Measurements from ENCODE around the gene RHOBTB3.

Gene RHOBTB3

DNA sequence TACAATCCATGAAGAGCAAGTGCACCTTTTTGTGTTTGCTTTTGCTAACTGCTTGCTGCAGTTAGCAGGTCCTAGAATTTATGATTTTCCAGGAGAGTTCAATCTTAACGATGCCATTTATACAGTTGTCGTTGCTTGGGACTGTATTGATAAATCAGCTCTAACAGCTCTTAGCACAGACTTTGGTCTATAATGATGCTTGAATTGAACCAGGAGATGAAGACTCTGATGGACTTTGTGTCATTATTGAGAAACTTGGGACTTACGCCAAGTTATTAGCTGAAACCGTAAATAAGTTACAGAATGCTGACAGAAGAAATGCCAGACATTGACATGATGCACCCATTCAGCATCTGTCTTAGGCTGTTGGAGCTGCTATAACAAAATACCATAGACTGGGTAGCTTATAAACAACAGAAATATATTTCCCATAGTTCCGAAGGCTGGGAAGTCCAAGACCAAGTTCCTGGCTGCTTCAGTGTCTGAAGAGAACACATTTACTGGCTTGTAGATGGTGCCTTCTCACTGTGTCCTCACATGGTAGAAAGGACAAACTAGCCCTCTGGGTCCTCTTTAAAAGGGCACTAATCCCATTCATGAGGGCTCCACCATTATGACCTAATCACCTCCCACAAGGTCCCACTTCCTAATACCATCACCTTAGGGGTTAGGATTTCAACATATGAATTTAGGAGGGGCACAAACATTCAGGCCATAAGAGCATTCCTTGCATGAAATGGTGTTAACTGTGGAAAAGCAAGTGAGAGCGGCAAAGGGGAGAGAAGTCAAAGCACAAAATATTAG lies 73.8 kb downstream of the RHOBTB3 start:
- CTCF ChIA-PET, result interaction anchor here (1.1 kb wide), 1 partner anchor 42 kb away, joined by 3 read pairs; no protein-coding TSS in a partner anchor
- POLR2A ChIA-PET, result no interaction called here
- no peak for TF ChIP-seq CTCF (IDR thresholded peaks at IDR 0.05; ENCODE audit: insufficient read depth, low read length, missing control alignments)
- no peak for DNase-seq (ENCODE audit: low read depth, low spot score)
- H3K4me3 ChIP-seq (ENCODE audit: low read depth, low read length), result no peak overlapping the region

- H3K4me3 ChIP-seq (ENCODE audit: low read depth, low read length), result no peak overlapping the region
- ChIA-PET CTCF (interaction anchor here (0.9 to 5.0 kb wide), 5 partner anchors 15 to 163 kb away, joined by 3 to 25 read pairs (median 4); no protein-coding TSS in a partner anchor), POLR2A (no interaction called here)
- DNase-seq (ENCODE audit: low read depth, low spot score), result no peak
- TF ChIP-seq CTCF (IDR thresholded peaks at IDR 0.05; ENCODE audit: insufficient read depth, low read length, missing control alignments), result no peak
Observed at GRCh38 chr5:95806687-95807086, 75.6 kb downstream of the RHOBTB3 start.

DNA sequence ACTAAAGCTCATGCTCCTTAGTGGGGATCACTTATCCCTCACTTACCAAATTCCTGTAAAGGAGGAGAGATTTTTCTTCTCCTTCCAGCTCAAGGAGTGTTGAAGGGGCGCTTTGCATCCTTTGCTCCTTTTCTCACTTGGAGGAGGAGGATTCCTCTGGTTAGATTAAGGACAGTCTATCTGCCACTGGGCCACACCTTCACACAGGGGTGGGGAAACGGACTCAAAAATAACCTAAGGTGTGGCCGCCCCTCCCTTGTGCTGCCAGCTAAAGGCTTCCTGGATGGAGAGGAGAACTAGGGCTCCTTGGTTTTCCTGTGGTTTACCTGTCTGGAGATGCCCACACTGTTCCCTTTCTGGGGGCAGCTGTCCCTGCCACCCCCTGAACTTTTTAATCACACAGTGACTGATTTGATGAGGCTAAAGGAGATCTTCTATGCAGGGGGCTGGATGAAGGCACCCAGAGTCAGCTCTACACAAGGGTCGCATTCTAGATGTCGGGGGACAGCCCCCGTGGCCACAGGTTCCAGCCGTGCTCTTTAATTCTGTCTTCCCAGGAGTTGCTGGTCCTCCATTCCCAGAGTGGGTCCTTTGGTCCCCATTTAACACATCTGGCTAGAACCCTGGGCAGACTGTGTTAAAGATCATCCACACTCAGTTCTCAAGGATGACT lies 77.0 kb downstream of the RHOBTB3 start:
- ChIA-PET POLR2A (no interaction called here), CTCF (interaction anchor here (0.7 to 5.0 kb wide), 10 partner anchors 11 to 165 kb away, joined by 3 to 25 read pairs (median 4); partner anchors contain the start of gene GLRX)
- H3K4me3 ChIP-seq (ENCODE audit: low read depth, low read length), result no peak overlapping the region
- no peak for DNase-seq (ENCODE audit: low read depth, low spot score)
- no peak for TF ChIP-seq CTCF (IDR thresholded peaks at IDR 0.05; ENCODE audit: insufficient read depth, low read length, missing control alignments)

DNA sequence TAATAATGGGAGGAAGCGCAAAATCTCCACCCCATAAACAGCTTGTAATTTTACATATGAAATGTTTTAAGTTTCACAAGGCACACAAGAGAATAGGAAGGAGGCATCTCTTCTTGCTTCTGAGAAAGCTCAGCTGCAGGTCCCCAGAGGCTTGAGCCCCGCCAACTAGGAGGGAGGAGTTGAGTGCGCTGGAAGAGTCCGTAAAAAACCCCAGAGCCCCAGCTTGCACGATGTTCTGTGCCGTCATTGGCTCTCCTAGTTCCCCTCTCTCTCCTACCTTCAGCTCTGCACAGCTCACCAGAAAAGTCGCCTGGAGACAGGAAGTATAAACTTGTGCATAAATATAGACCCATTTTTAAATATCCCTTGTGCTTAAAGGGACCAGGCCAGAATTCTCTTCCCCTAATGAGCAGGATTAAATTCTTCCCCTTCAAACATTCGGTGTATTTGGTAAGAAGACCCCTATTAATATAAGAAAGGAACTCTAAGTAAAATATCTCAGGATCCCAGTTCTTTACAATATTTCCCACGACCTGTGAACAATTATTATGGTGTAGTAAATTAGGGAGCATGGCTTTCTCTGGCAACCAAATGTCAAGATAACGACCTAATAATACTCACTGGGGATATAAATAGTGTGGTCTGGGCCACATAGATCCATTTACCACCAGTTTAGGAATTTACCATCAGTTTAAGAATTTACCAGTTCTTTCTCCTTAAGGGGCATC lies 77.7 kb downstream of the RHOBTB3 start:
- peak; percentile 46 for DNase-seq (ENCODE audit: low read depth, low spot score)
- no peak for TF ChIP-seq CTCF (IDR thresholded peaks at IDR 0.05; ENCODE audit: insufficient read depth, low read length, missing control alignments)
- no peak overlapping the region for H3K4me3 ChIP-seq (ENCODE audit: low read depth, low read length)
- ChIA-PET CTCF (interaction anchor here (1.0 to 5.0 kb wide), 6 partner anchors 15 to 166 kb away, joined by 3 to 25 read pairs (median 4); partner anchors contain the start of gene GLRX), POLR2A (no interaction called here)

GRCh38 chr5:95809414-95809960 lies 78.4 kb downstream of the RHOBTB3 start:
- H3K4me3 ChIP-seq (ENCODE audit: low read depth, low read length), result no peak overlapping the region
- CTCF ChIA-PET, result interaction anchor here (1.4 to 5.0 kb wide), 4 partner anchors 14 to 166 kb away, joined by 4 to 25 read pairs (median 6); partner anchors contain the start of gene GLRX
- TF ChIP-seq CTCF (IDR thresholded peaks at IDR 0.05; ENCODE audit: insufficient read depth, low read length, missing control alignments), result no peak
- DNase-seq (ENCODE audit: low read depth, low spot score), result no peak
- POLR2A ChIA-PET, result no interaction called here

All from AG04449 (cell line).